Stimulated activated CD8-positive, alpha-beta memory T cell treated with anti-CD3 and anti-CD28 coated beads, Interleukin-12 subunit alpha, Interleukin-12 subunit beta, amount 100 ng/mL, for 4 hours (primary cell): ENCODE measurements around the gene KDM2B.
A peak's percentile ranks its signal among the peaks of the same experiment; 100 is the strongest.

Experiments
- DNase-seq: peaks from one replicate; pipeline ENCODE4 v3.0.0-alpha.2; 2020; ENCODE audit warnings: low read depth

KDM2B gene

DNA sequence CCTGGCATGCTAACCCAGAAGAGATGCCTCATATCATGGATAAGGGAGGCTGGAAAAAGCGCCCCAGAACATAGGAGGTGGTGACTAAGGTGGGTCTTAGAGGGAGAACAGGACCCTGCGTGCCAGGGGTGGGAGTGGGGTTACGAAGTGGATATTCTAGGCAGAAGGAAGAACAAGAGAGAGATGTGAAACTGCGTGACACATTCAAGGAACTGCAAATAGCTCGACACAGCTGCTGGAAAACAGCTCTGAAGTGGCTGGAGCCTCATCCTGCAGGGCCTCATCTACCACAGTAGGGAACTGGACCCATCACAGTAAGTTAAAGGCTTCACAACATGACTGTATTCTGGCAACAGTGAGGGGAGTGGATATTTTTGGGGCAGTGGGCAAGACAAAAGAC is 119.8 kb downstream of the KDM2B start:
- DNase-seq, result no peak

DNA sequence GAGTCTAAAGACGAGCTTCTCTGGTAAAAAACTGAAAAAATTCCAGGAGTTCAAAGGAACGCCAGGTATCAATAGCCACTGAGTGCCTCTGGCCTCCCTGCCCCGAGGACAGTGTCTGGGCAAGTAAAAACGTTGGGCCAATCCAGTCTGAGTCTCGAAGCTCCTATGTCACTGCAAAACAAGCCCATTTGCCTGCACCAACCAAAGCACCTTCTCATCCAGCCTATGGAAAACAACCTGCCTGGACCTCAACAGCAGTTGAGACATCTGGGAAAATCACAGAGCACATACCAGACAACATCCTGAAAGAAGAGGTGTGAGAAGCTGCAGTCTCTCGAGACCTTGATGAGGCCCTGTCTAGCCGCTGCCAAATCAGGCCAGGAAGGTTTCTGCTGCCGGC is 124.3 kb downstream of the KDM2B start:
- DNase-seq, result no peak

DNA sequence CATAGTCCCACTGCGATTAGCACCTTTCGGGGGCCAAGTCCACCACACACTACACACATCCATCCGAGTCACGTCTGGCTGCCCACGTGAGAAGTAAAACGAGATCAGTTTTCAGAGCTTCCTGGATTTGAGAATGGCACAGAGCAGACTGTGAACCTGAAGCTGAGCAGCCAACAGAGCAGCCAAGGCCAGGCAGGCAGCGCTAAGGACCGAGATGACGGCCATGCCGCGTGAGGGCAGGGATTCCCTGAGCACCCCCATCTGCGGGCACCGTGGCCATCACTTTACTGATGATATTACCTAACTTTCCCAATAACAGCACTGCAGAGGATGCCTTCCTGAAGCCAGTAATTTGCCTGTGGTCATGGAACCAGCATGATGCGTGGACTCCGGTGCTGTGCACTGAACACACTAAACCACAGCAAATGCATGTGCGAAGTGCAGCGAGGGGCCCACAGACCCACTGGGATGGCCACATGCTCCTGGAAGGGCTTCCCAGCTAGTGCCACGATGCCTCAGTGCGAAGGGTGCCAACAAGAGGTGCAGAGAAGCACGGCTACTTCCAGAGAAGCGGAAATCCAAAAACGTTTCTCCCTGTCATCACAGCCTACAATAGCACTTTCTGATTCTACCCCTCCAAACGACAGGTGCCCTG is 124.9 kb downstream of the KDM2B start:
- DNase-seq, result no peak

DNA sequence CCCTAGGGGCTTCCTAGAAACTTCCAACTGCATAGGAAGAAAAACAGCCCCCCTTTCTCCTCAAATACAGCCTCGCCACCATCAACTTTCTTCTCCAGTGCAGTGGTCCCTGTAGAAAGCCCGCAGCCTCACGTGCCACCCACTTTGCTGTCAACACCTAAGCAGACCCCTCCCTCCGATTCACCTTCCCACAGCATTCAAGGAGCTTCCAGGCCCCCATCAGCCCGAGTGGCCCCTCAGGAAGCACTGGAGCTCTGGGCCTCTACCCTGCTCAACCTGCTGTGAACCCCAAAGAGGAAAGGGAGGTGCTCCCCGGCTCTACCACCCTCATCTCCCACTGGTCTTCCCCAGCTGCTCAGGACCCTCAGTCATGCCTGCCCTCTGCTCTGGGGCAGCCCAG is 125.9 kb downstream of the KDM2B start:
- DNase-seq, result no peak

DNA sequence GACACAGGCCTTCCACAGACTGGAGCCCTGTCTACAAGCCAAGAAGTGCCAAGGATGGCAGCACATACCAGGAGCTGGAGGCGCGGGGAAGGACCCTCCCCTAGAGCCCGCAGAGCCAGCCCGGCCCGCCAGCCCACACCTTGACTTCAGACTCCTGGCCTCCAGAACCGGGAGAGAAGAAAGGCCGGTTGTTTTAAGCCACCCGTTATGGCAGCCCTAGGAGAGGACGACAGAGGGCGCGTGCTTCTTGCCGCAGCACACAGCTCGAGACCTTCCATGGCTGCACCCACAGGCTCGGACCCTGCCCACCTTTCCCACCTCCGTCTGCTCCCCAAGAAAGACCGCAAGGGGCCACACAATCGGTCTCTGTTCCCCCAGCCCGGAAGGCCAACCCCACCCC is 127.2 kb downstream of the KDM2B start:
- DNase-seq, result no peak

DNA sequence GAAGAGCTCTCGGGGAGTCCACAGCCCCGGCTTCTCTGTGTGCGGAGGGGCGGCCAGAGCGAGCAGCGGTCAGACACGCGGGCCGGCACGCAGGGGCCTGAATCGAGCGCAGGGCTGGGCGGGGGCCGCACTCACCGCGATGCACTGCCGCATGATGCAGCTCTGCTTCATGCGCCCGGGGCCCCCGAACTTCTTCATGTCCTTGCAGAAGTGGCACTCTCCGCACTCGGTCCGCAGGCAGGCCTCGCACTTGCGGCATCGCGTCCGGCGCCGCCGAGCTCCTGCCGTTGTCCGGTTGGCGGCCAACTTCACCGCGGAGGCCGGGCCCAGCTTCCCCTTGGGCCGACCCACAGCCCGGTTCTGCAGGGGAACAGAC is 127.8 kb downstream of the KDM2B start:
- no peak for DNase-seq

DNA sequence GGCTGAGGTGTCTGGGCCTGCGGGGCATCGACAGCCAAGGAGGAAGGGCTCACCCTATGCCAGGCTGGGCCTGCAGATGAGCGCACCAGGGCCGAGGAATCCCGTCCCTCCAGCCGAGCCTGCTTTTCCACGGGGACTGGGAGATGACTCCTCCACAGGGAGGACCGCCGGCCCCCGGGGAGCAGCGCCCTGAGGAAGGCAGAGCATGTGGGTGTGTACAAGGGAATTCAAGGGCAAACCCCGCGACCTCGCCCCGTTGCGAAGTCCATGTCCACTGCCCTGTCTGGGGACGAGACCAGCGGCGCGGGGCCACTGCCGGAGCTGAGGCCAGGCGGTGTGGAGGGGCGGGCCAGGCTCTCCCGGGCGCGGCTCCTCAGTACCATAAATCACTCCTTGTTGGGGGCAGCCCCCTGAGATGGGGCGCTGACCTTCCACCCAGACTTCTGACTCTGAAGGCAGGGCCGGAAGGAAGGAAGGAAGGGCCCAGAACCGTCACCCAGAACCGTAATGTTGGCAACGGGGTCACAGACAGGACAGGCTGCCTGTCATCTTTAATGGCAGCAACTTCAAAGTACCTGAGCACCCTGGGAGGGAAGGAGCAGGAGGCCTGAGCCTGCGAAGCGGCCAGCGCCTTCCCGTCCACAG is 128.4 kb downstream of the KDM2B start:
- no peak for DNase-seq

DNA sequence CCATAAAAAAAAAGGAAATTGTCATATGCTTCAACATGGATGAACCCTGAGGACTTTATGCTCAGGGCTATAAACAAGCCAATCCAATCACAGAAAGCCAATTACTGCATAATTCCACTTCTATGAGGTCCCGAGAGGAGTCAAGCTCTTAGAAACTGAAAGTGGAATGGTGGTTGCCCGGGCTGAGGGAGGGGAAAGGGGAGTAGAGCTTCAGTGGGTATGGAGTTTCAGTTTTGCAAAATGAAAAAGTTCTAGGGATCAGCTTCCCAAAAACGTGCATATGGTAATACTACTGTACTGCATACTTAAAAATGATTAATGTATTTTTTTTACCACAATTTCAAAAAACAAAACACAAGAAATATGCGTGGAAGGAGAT is 128.9 kb downstream of the KDM2B start:
- DNase-seq, result no peak

DNA sequence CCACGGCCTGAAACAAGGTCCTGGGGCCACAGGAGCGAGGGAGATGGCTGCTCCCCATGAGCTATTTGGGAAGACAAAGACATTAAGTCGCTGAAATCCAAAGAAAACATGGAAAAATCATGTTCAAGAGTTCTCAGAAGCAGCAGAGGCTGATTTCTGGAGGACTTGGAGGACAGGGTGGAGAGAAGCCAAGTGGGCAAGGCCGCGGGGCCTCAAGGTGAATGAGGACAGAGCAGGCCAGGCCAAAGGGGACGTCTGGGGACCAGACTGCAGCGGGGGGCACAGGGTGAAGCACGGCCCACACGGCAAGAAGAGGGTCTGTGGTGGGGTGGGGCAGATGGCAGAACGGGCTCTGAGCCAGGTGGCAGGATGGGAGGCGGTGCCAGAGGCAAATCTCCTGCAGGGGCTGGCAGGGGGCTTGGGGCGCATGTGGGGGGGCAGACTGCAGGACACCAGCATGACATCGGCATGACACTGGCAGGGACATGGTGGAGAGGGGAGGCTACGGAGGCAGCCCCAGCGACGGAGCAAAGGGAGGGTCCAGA is 132.0 kb downstream of the KDM2B start:
- DNase-seq, result no peak

DNA sequence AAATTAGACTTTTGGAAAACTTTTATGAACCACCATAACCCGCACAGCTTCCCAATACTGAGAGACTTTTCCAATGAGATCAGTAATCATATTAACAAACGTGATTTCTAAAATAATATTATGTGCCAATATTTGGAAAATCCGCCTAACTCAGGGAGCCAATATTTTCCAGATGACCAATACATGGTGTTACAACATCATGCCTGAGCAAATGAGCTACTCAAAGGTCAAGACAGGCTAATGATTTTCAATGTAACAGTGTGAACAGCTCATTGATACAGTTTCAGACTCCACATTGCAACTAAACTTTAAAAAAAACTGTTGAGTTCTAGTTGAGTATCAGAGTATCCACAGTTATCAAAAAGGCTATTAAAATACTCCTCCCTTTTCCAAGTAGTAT is 134.1 kb downstream of the KDM2B start:
- DNase-seq, result no peak

DNA sequence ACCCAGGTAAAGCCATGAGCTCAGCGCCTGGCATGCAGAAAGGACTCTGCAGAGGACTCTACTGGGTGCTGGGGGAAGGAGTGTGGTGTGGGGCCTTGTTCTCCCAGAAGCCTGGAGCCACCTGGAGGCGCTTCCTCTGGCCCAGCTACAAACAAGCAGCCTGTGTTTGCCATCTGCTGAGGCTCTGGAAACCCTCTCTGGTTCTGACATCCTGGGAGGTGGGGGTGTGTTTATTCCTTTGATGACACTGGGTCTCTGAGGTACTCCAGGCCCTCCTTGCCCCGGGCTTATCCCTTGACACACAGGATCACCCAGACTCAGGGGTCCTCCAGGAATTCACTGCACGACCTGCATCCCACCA is 136.0 kb downstream of the KDM2B start:
- DNase-seq, result no peak

DNA sequence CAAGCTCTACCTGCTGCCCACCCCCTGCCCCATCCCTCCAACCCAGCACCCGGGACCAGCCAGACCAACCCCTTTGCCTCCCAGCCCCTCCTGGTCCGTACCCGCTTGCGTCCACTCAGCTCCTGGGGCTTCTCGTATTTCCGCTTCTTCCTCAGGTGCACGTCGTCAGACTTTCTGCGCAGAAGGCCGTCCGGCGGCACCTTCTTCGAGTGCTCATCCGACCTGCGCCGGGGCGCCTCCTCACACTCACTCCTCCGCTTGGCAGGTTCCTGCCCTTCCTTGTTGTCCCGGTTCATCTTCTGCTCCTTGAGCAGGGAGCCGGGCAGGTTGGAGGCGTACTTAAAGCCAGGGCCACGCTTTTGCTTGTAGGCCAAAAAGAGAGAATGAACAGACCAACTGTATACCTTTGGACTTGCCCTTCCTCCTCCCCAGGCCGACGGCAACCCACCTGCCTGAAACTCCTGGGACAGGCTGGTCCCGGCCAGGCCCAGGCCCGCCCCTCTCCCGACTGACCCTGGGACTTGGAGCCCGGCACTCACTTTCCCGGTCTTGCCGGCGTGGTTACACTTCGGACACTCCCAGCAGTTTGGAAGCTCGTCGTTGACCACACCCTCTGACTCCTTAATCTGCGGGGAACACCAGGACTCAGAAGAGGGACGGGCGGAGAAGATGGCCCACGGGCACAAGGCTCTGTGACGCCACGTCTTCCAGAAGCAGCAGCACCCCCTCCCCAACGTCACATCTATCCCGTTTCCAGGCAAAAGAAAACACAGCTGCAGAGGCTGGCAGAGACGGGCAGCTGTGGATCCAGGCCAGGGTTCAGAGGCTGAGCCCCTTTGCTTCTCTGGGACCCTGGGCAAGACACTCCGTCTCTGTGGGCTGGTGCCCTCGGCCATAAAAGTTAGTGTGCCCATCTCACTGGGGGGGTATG is 136.6 kb downstream of the KDM2B start:
- DNase-seq, result no peak

DNA sequence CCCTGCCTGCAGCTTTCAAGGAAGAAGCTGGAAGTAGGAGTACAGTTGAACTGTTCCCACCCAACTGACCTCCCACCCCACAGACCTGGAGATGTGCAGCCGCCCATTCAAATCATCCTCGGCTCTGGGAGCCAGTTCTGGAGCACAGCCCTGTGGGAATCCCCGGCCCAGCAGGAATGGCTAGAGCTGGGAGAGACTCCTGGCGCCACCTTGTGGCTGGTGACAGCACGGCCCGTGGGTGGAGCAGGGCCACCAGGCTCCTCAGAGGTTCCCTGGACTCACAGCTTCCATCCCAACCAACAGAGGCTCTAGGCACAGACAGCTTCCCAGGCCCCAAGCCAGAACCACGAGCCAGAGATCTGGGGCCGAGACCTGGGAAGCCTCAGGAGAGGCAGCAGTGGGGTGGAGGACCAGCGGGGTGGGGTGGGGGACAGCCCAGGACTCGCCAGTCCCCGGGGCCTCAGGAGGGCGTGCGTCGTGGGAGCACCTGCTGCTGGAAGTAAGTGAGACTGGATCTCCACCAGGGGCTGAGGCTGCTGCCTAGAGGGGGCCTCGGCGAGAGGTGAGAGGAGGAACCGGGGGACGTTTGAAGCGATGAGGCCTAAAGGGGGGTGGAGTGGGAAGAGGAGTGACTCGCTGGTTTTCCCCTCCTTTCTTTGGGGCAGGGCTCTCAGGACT is 137.5 kb downstream of the KDM2B start:
- peak; percentile 32 for DNase-seq

DNA sequence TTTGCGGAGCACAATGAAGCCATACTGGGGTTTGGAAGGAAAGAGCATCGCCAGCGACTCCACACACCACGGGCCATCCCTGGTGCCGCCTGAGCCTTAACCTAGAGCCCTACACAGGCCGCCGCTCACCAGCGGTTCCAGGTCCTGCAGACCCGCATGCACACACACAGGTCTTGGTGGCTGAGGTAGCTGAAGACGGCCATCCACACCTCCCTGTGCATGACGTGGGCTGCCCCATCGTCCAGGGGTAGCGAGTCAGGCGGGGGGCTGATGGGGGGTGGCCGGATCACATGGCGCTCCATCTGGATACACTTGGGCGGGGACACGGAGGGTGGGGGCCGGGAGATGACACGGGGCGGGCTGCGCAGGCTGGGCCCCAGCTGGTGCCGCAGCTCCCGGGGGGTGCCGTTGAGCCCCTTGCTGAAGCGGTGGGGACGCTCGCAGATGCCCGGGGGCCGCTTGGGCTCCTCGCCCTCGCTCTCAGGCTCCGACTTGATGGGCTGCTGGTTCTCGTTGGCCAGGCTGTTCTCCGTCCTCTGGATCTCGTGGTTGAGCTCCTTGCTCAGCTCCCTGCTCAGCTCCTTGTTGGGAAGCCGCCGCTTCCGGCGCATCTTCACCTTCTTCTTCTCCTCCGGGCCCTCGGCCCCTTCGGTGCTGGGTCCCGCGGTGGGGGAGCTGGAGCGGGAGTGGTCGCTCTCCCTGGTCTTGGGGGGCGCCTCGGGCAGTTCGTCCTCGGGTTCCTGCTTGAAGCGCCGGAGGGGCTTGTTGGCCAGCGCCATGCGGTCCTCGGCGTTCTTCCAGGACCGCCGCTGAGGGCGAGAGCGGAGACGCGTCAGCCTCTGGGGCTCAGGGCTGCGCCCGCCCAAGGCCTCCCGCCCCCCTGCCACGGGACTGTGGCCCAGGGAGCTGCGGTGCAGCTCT is 138.5 kb downstream of the KDM2B start:
- no peak for DNase-seq

DNA sequence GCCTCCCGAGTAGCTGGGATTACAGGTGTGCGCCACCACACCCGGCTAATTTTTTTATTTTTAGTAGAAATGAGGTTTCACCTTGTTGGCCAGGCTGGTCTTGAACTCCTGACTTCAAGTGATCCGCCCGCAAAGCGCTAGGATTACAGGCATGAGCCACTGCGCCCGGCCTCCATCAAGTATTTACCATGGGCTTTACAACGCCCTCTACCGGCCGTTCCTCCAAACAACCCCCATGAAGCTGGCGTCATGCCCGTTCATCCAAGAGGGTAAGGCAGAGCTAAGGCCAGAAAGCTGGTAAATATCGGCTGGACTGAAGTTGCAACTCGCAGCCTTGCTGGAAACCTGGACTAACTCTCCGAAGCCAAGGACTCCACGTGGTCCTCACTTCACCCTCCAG is 139.3 kb downstream of the KDM2B start:
- no peak for DNase-seq

DNA sequence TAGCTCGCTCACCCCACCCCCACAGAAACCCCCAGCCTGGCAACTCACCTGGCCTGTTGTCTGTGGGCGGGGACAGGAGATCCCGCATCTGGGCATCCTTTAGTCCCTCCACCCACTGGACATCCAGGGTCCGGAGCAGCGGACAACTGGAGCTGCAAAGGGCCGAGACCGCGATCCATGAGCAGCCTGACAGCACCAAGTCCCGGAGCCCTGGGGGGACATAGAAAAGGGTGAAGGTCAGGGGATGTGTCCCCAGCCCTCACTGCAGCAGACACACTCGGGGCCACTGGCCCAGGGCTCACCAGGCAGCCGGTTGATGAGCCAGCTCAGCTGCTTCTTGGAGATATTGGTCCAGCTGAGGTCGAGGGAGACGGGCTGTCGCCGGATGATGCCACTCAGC is 140.1 kb downstream of the KDM2B start:
- DNase-seq, result no peak

DNA sequence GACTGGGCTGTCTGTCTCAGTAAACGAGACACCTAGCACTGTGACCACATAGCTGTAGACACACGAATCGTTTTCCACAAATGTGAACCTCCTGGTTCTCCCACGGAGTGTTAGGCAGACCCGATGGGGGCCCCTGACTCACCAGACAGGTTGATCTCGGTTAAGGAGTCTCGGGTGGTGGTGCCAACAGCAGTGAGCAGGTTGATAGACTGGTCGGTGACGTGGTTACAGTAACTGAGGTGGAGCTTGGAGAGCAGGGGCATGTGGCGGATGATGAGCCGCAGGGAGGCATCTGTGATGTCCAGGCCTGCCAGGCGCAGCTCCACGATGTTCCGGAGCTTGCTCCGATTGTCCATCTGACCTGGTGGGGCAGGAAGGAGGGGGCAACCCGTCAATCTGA is 141.1 kb downstream of the KDM2B start:
- DNase-seq, result no peak

DNA sequence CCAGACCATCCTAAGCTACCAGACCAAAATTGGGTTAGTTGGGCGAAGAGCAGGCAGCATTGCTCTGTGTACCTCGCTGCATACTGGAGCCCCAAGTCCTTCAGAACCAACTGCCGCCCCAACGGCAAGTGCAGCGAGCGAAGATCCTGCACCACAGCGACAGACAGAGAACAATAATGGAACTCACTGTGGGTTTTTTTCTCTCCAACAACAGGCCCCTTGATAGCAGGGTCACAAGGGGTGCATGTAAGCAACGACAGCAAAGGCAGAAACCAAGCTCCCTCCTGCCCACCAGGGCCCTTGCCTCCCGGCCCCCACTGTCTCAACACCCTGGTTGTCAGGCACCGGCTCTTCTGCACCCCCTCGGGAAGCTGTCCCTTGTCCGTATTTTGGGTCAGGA is 141.9 kb downstream of the KDM2B start:
- DNase-seq, result no peak

DNA sequence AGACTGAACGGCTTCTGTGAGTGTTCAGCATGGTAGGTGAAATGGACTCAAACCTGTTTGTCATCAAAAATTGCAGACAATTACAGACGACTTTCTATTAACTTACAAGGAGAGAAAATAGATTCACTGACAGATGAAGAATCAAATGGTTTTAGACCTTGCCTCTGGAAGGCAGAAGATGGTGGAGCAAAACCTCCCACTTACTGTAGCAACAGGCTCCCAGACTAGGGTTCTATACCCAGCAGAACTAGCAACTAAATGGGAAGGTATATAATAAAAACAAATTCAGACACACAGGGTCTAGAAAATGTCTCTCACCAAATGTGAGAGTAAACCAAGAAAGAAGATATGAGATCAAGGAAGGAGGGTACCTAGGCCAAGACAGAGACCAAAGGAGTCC is 144.1 kb downstream of the KDM2B start:
- DNase-seq, result no peak

DNA sequence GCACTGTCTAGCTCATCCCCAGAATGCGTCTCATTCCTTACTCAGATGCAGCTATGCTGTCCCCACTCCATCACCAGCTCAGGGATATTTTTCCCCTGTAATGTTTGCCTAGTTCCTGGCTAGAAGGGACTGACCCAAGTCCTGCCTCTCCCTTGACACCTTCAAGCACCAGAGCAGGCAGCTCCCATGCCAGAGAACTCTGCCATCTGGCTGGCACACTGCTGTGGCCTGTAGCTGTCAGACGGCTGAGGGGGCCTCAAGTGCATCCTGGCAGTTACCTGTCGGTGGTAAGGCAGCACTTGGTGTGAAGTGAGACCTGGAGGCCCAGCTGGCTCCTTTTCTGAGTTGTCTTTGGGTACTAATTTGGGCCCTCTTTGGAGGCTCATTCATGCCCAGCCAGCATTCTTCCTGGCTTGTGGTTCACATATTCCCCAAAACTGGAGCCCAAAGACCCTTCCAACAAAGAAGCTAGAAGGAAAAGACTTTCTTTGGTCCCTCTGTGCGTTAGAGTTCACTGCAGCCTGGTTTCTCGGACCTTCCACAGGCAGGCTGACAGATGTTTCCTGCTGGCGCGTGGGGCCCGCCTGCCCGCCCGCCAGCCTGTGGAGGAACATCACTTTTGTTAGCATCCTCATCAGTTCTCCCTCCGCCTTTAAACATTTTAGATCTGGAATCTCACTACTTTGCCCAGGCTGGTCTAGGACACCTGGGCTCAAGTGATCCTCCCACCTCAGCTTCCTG is 147.9 kb downstream of the KDM2B start:
- DNase-seq, result no peak
